Fibroblast of lung (primary cell): ENCODE results near the gene DAAM1. TPM values are rescaled to one million over a fixed set of nuclear protein-coding genes. Genes with fewer than 3 reads are reported as not detected.

Source experiments
- DNase-seq, 2 donors: peaks; one replicate each; pipeline versions ENCODE4 v3.0.0 to v3.0.0-alpha.2; 2010; ENCODE audit warnings: low read depth in 2 of 2
- H2AFZ ChIP-seq: 2 replicates; pipeline ENCODE4 v1.5.1; 2012; ENCODE audit warnings: low read length, control low read depth, inconsistent platforms
- H3K27ac ChIP-seq: 2 replicates; pipeline ENCODE4 v1.5.1; 2011; ENCODE audit warnings: low read length, control low read depth; ENCODE audit not compliant: insufficient read depth
- H3K27me3 ChIP-seq: 2 replicates; pipeline ENCODE4 v1.5.1; 2011; ENCODE audit warnings: mild to moderate bottlenecking, low read length; ENCODE audit not compliant: control insufficient read depth, insufficient read depth
- H3K36me3 ChIP-seq: 2 replicates; pipeline ENCODE4 v1.5.1; 2011; ENCODE audit warnings: low read length; ENCODE audit not compliant: control insufficient read depth, insufficient read depth
- H3K4me1 ChIP-seq: 2 replicates; pipeline ENCODE4 v1.5.1; 2011; ENCODE audit warnings: low read length; ENCODE audit not compliant: control insufficient read depth, insufficient read depth; ENCODE audit errors: extremely low read depth
- H3K4me2 ChIP-seq: 2 replicates; pipeline ENCODE4 v1.5.1; 2011; ENCODE audit warnings: low read length, control low read depth; ENCODE audit not compliant: insufficient read depth; ENCODE audit errors: extremely low read depth
- H3K4me3 ChIP-seq, 4 experiments: fragments of 200-600 bp in 1 of 4; sonication (generic) in 1 of 4; replicated peaks in 1 of 4; 2 replicates each; pipeline ENCODE4 v1.5.1; 2011 to 2016; ENCODE audit warnings: low read length in 4 of 4, low read depth in 3 of 4, mild to moderate bottlenecking in 3 of 4, control low read depth in 2 of 4, inconsistent platforms in 1 of 4, mixed read lengths in 1 of 4; ENCODE audit not compliant: insufficient read depth in 1 of 4; ENCODE audit errors: control extremely low read depth in 1 of 4
- H3K79me2 ChIP-seq: 2 replicates; pipeline ENCODE4 v1.5.1; 2012; ENCODE audit warnings: mild to moderate bottlenecking, low read length, inconsistent platforms; ENCODE audit not compliant: control insufficient read depth, insufficient read depth
- H3K9ac ChIP-seq: 2 replicates; pipeline ENCODE4 v1.5.1; 2011; ENCODE audit warnings: mild to moderate bottlenecking, low read length, control low read depth; ENCODE audit not compliant: insufficient read depth
- H3K9me3 ChIP-seq: 2 replicates; pipeline ENCODE4 v1.5.1; 2012; ENCODE audit warnings: low read depth, low read length; ENCODE audit not compliant: control insufficient read depth, insufficient read depth
- H4K20me1 ChIP-seq: 2 replicates; pipeline ENCODE4 v1.5.1; 2011; ENCODE audit warnings: low read length; ENCODE audit not compliant: control insufficient read depth, insufficient read depth; ENCODE audit errors: extremely low read depth
- EZH2 ChIP-seq: IDR thresholded peaks from 2 replicates; pipeline ENCODE4 v1.5.1; 2012; ENCODE audit warnings: low read length, control low read depth, mild to moderate bottlenecking; ENCODE audit errors: missing control alignments
- polyA plus RNA-seq, 2 donors: library from polyadenylated mRNA; depleted of rRNA in 1 of 2; stranded (reverse) in 1 of 2; unstranded in 1 of 2; fragments of >200 nt; gene quantifications; 2 replicates each; pipeline ENCODE4 v1.2.1, GENCODE V29; 2011 to 2012; ENCODE audit warnings: missing spikeins in 1 of 2
- total RNA-seq: library from RNA; depleted of rRNA; stranded (reverse); fragments of >200 nt; gene quantifications from 2 replicates; pipeline ENCODE4 v1.2.1, GENCODE V29; 2014
- TF ChIP-seq, protein P1 (sequence below), 2 donors: IDR thresholded peaks in 1 of 2; conservative IDR thresholded peaks in 1 of 2; 1 replicate in 1 of 2; 2 replicates in 1 of 2; pipeline ENCODE4 v1.5.1; 2011 to 2012; ENCODE audit warnings: low read length in 2 of 2, control low read depth in 1 of 2, inconsistent platforms in 1 of 2, low read depth in 1 of 2, mild to moderate bottlenecking in 1 of 2

Gene DAAM1
- total and polyA plus RNA-seq, 2 donors (not counting 1 experiment from before 2014, with no cell fraction given), result 15.5 to 36.3 TPM

DNA sequence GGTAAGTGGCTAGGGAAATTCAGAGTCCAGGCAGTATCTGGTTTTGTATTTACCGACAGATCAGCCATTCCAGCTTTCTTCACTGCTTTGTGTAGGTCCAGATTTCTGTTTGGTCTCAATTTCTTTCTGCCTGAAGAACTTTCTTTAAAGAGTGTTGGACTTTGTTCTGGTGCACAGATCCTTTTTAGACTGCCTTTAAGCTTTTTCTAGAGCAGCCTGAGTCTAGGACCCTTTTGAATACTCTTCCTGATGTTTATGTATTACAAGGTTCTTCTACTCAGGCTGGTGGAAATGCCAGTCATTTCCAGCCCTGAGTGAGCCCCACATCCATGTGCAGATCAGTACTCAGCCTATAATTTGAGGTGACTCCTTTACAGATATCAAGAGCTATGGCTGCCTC lies 54.7 kb downstream of the DAAM1 start:
- H3K4me3 ChIP-seq, result no peak overlapping the region
- H3K27me3 ChIP-seq, result no peaks in the 10 kb centered on the region
- H3K27ac ChIP-seq, result no peak overlapping the region
- no peak for TF ChIP-seq EZH2
- TF ChIP-seq, protein P1, sequence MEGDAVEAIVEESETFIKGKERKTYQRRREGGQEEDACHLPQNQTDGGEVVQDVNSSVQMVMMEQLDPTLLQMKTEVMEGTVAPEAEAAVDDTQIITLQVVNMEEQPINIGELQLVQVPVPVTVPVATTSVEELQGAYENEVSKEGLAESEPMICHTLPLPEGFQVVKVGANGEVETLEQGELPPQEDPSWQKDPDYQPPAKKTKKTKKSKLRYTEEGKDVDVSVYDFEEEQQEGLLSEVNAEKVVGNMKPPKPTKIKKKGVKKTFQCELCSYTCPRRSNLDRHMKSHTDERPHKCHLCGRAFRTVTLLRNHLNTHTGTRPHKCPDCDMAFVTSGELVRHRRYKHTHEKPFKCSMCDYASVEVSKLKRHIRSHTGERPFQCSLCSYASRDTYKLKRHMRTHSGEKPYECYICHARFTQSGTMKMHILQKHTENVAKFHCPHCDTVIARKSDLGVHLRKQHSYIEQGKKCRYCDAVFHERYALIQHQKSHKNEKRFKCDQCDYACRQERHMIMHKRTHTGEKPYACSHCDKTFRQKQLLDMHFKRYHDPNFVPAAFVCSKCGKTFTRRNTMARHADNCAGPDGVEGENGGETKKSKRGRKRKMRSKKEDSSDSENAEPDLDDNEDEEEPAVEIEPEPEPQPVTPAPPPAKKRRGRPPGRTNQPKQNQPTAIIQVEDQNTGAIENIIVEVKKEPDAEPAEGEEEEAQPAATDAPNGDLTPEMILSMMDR (conservative IDR thresholded peaks at IDR 0.05 in 1 of 2, IDR thresholded peaks at IDR 0.05 in 1 of 2; ENCODE audit: low read depth in 1 of 2, low read length in 2 of 2), result no peak
- no peak for DNase-seq
- no peak overlapping the region for H2AFZ ChIP-seq
- H3K4me2 ChIP-seq, result no peak overlapping the region
- no peaks in the 10 kb centered on the region for H3K36me3 ChIP-seq
- H3K9me3 ChIP-seq, result no peaks in the 10 kb centered on the region
- H4K20me1 ChIP-seq, result no peaks in the 10 kb centered on the region
- no peaks in the 10 kb centered on the region for H3K4me1 ChIP-seq
- no peak overlapping the region for H3K9ac ChIP-seq
- H3K79me2 ChIP-seq, result no peaks in the 10 kb centered on the region

DNA sequence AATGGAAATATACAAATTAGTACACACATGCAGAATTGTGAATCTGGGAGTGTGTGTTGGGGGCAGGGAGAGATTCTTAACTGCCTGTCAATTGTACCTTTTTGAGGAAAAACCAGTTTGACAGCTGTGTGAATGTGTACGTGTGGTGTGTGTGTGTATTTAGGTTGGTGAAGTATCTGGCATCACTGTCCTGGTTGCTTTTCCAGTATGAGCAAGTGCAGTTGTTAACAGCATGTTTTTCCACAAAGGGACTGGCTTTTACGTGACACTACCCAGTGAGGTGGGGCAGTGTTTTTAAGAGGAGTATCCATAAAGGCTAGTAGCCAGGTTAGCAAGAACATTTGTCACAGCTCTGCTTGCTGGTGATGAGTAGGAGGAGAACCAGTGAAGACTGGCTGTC lies 56.1 kb downstream of the DAAM1 start:
- Histone ChIP-seq H4K20me1 (no peaks in the 10 kb centered on the region), H3K9ac (no peak overlapping the region), H3K4me3 (no peak overlapping the region), H3K36me3 (no peaks in the 10 kb centered on the region), H3K4me2 (no peak overlapping the region), H2AFZ (no peak overlapping the region), H3K79me2 (no peaks in the 10 kb centered on the region), H3K4me1 (no peaks in the 10 kb centered on the region), H3K9me3 (no peaks in the 10 kb centered on the region), H3K27me3 (no peaks in the 10 kb centered on the region), H3K27ac (no peak overlapping the region)
- TF ChIP-seq EZH2, result no peak
- TF ChIP-seq, protein P1 (conservative IDR thresholded peaks at IDR 0.05 in 1 of 2, IDR thresholded peaks at IDR 0.05 in 1 of 2; ENCODE audit: low read depth in 1 of 2, low read length in 2 of 2), result no peak
- no peak for DNase-seq

DNA sequence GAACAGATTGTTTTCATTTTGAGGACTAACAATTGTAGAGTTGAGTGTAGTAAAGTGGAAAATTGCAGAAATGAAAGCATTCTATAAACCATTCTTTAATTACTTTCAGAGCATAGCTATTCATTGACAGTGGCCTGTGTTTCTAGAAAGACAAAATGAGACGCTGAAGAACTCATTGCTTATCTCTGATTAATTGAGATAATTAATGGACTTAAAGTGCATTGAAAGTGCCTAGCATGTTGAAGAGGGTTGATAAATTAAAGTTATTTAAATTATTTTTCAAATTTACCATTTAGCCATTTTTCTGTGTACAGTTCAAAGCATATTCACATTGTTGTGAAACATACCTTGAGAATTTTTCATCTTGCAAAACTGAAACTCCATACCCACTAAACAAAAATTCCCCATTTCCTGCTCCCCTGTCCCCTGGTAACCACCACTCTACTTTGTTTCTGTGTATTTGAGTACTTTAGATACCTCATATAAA lies 57.4 kb downstream of the DAAM1 start:
- no peaks in the 10 kb centered on the region for H3K4me1 ChIP-seq
- H3K9ac ChIP-seq, result no peak overlapping the region
- H3K36me3 ChIP-seq, result no peaks in the 10 kb centered on the region
- TF ChIP-seq, protein P1 (conservative IDR thresholded peaks at IDR 0.05 in 1 of 2, IDR thresholded peaks at IDR 0.05 in 1 of 2; ENCODE audit: low read depth in 1 of 2, low read length in 2 of 2), result no peak
- no peak for TF ChIP-seq EZH2
- no peak overlapping the region for H3K4me2 ChIP-seq
- no peaks in the 10 kb centered on the region for H4K20me1 ChIP-seq
- no peak overlapping the region for H3K27ac ChIP-seq
- no peaks in the 10 kb centered on the region for H3K27me3 ChIP-seq
- no peak overlapping the region for H2AFZ ChIP-seq
- H3K79me2 ChIP-seq, result no peaks in the 10 kb centered on the region
- H3K9me3 ChIP-seq, result no peaks in the 10 kb centered on the region
- H3K4me3 ChIP-seq, result no peak overlapping the region
- DNase-seq, result no peak
